Measurements from ENCODE around the gene SERPIND1. TPM values are rescaled to one million over a fixed set of nuclear protein-coding genes. Genes with fewer than 3 reads are reported as not detected.
"Not testable (repeated sequence)": the region's sequence is repeated elsewhere in the genome, so short reads cannot be mapped to it uniquely, and the experiment has no call there.

SERPIND1 gene
- polyA plus RNA-seq, 3 donors: 2.3 to 4.5 (median 3.4) TPM

DNA sequence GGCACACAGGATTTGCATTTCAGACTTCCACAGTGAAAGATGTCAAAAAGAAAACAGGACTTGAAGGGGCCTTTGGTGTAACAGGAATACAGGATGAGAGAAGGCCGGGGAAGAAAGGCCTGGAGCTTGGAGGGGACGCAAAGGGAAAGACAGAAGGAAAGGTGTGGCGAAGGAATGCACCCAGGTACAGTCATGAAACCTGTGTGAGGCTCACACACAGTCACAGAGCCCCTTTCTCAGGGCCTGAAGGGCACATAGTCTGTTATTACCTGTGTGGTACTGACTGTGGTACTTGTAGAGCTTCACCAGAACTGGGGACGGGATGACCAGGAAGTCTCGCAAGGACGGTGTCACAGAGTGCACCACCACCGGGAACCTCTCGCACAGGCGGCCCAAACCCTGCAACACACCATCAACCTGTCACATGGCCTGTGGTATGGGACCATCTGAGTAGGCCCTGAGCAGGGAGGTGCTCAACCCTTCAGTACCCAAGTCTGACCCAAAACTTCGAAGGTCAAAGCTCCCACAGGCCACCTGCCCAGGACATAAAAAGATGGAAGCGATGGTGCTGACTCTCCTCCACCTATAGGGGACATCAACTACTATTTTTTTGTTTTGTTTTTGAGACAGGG is 29.1 kb downstream of the SERPIND1 start:
- DNase-seq (ENCODE audit: extremely low read depth in 1 of 11, low read depth in 9 of 11, low spot score in 4 of 11): no peak

DNA sequence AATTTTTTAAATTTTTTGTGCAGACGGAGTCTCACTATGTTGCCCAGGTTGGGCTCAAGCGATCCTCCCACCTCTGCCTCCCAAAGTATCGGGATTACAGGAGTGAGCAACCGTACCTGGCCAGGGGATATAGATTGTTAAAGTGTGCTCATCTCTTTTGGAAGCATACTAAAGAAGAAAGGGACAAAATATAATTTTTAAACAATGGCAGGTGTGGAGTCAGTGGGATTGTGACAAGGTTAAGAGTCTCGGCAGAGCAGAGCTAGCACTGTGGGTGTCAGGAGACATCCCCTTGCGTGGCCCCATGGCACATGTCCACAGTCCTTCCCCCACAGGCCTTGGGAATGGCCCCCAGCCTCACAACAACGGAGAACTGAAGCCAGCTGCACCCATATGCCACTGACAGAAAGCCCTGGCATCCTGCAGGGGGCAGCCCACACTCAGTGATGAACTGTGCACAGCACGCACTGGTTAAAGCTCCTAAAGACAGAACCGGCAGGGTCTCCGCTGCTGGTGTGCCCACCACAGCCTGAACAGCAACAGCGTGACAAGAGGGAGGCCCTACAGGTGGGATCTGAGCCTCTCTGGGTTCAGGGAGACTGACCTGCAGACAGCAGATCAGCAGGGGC is 29.9 kb downstream of the SERPIND1 start:
- peak in 7 of 11 donors; percentile 16 to 45 (median 24) for DNase-seq (ENCODE audit: extremely low read depth in 1 of 11, low read depth in 9 of 11, low spot score in 4 of 11)

DNA sequence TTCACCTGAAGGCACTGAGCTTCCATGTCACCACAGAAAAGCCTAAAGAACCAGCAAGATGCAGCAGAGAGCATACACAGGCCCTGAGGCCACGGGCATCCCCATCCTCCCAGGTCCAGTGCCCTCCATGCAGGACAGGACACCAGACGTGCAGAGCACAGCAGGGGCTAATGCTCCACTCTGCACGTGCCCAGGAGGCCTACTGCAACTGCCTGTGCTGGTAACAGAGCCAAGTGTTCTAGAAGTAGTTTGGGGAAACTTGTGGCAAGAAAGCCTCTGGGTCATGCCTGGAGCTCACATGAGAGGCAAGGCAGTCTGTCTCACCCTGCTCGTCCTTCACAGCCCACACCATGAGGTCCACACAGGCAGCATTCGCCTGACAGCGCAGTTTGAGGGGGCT is 30.7 kb downstream of the SERPIND1 start:
- DNase-seq (ENCODE audit: extremely low read depth in 1 of 11, low read depth in 9 of 11, low spot score in 4 of 11): no peak

DNA sequence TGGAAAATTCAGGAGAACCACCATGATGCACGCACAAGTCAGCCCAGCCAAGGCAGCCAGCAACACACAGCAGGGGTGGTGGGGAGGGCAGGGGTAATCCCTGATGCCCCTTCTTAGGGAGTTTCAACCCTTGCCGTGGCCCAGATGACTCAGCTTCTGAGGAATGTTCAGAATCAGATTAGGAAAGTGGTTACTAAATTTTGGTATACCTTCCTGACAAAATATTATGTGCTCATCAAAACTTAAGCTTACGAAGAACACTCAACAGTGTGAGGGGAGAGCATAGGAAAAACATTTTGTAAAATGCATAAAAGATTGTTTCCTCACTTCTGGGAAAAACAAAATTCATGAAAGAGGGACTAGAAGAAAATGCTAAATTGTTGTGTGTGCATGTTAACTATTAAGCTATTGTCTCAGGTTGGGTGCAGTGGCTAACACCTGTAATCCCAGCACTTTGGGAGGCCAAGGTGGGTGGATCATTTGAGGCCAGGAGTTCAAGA is 32.1 kb downstream of the SERPIND1 start:
- no peak for DNase-seq (ENCODE audit: extremely low read depth in 1 of 11, low read depth in 9 of 11, low spot score in 4 of 11)

DNA sequence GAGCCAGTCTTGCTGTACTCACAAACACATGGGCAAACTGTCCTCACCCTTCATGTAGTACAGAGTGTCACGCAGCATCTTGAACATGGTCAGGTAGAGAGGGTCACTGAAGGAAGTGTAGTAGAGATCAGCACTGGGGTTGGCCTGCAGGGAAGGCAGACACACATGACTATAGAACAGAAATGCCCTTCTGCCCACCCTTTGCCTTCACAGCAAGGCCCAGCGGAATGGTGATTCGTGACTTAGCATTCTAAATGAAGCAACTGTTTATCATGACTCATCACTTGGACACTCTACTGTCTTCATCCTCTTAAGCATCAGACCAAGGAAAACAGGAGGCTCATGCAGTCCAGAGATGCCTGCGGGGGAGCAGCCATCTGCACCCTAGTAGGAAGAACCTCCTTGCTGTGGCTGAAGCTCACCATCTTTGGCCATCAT is 33.4 kb downstream of the SERPIND1 start:
- DNase-seq (ENCODE audit: extremely low read depth in 1 of 11, low read depth in 9 of 11, low spot score in 4 of 11): no peak

DNA sequence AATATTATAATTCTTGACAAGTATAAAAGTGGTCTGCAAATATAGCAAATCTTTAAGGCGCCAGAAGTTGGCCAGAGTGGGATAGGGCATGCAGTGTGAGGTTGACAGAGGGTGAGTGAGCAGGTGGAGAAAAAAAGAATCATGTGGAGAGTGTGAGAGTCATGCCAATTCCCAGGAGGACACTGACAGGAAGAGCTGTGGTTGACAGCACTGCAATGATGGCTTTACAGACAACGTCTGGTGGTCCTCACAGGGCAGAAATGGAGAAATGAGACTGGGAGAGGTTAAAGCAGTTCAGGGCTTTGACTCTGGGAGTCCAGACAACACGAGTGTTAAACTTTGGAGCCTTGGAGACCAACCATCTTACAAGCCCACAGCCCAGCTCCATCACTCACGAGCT is 34.9 kb downstream of the SERPIND1 start:
- DNase-seq (ENCODE audit: extremely low read depth in 1 of 11, low read depth in 9 of 11, low spot score in 4 of 11): no peak

DNA sequence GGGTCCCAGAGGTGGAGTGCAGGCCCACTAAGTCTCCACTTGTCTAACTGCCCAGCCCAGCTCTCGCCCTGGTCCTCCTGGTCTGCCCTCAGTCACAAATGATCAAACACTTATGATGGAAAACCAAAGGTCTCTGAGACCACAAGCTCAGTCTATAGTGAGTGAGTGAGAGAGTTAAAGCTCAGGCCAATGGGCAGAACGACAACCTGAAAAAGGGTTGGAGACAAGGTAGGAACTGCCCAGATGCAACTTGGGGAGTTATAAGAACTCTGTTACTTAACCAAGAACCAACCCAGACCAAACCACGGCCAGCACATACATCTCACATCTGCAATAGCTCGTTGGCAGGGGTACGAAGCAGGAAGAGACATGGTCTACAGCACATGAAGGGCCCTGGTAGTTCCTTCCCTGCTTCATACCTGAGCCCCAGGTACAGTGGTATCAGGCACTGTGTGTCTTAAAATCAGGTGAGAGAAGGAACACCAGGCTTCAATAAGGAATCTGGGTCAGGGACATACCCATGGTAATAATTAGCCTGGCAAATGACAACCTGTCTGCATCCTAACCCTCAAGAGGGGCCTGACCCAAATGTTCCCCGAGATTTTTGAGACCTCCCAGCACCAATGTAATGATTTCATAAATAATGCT is 35.7 kb downstream of the SERPIND1 start:
- no peak for DNase-seq (ENCODE audit: extremely low read depth in 1 of 11, low read depth in 9 of 11, low spot score in 4 of 11)

DNA sequence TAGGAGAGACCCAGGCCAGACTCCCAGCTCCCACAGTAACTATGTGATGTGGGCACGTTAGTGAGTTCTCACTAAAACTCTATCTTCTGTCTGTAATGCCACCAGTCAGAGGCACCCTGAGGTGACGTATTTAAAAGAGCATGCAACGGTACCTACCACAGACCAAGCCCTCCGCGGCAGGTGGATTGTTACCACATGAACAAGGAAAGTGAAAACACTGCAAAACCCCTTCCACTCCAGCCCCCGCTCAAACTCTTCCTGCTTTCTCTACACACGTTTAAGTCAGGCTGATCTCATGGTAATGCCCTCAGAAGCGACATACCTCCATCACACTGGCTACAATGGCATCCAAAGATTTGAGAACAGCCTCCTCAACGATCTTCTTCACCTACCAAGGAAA is 36.7 kb downstream of the SERPIND1 start:
- DNase-seq (ENCODE audit: extremely low read depth in 1 of 11, low read depth in 9 of 11, low spot score in 4 of 11): no peak

DNA sequence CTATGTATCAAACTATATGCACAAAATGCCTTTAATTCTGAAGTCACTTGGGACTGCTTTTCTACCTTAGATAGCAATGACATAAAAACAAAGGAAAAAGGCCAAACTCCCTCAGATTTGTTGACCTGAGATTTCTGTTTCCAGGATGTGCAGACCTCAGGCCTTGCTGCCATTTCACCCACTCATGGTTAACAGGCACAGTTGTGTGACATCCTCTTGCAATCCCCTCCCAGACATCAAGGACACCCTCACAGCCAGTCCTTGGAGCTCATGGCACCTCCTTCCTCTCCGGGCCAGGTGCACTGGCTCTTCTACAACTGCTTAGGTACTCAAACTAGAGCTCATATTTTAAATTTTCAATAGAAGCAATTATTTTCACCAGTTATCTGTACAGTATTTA is 37.3 kb downstream of the SERPIND1 start:
- no peak for DNase-seq (ENCODE audit: extremely low read depth in 1 of 11, low read depth in 9 of 11, low spot score in 4 of 11)

DNA sequence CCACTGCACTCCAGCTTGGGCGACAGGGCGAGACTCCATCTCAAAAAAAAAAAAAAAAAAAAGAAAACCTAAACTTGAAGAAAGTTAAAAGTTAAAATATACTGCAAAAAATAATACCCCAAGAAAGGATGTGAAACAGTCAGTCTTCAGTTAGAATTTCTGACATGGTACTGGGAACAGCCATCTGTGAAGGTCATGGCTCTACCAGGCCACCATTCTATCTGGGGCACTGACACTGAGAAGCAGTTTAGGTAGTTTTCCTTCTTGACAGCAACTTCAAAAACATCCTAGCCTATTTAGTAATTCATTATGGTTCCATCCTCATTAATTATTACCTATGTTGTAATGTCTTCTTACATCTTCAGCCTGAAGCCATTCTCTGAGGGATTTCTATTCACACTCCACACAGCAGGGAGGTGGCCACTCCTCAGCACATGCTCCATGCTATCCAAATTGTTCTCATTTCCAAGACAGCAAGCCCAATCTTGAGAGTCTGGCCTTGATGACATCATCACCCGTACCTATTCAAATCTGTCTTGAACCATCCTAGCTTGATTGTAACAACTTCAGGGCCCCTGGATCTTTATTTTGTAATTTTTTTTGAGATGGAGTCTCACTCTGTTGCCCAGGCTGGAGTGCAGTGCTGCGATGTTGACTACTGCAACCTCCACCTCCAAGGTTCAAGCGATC is 38.2 kb downstream of the SERPIND1 start:
- DNase-seq (ENCODE audit: extremely low read depth in 1 of 11, low read depth in 9 of 11, low spot score in 4 of 11): no peak

DNA sequence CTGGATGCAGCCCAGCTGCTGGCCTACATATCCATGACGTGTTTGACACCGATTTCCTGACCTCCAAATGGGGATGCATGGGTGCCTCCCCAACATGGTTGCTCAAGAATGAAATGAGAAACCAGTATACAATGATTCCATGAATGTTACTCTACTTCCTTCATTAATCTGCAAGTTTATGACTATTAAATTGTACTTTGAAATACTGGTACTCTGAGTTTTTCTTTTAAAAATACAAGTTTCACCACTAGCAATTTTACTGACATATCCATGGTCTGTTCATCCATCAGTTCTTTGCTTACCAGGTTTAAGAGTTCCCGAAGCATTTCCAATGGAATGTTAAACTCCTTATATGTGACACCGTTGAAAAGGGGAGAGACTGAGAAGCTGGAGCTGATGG is 39.1 kb downstream of the SERPIND1 start:
- DNase-seq (ENCODE audit: extremely low read depth in 1 of 11, low read depth in 9 of 11, low spot score in 4 of 11): no peak

DNA sequence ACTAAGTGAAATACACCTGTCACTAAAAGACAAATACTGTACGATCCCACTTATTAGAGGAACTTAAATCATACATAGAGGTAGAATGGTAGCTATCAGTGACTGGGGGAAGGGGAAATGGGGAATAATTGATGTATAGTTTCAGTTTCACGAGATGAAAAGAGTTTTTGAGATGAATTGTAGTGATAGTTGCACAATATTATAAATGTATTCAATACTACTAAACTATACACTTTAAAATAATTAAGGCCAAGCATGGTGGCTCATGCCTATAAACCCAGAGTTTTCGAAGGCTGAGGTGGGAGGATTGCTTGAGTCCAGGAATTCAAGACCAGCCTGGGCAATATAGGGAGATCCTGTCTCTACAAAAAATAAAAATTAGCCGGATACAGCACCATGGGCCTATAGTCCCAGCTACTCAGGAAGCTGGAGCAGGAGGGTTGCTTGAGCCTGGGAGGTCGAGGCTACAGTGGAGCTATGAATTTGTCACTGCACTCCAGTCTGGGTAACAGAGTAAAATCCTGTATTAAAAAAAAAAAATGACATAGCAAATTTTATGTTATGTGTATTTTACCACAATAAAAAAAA is 40.4 kb downstream of the SERPIND1 start:
- no peak for DNase-seq (ENCODE audit: extremely low read depth in 1 of 11, low read depth in 9 of 11, low spot score in 4 of 11)

DNA sequence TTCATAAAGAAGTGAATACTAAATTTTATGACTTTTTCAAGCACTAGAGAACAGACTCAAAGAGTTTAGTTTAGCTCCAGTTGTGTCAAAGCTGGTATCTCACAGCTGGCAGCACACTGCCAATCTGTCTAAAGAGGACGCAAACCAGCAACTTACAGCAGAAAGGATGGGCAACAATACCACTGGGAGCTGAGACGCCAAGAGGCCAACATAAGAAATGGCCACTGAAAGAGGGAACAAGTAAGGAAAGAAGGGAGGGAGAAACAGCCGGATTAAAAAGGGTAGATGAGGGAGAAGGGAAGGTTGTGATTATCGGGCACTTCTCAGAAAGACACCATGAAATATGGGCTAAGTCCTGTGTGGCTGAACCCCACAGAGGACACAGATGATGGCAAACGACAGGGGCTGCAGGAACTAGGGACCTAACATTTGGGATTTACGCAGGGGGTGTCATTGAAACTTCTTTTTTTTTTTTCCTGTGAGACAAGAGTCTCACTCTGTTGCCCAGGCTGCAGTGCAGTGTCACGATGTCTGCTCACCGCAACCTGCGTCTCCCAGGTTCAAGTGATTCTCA is 41.7 kb downstream of the SERPIND1 start:
- DNase-seq (ENCODE audit: extremely low read depth in 1 of 11, low read depth in 9 of 11, low spot score in 4 of 11): no peak

DNA sequence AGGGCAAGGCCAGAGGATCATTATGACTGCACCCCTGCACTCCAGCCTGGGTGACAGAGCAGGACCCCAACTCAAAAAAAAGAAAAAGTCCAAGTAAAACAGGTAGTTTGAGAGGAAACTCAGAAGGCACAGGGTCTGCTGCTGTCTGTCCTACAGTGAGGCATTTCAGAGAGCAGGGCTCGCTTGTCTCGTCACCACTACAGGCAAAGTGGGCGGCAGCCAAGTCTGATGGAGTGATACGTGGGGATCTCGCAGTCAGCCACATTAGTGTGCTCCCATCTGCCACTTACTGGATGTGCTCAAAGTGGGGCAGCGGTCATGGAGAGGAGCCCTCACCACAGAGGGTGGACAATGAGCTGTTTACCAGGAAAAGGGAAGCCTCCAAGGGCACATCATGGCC is 42.6 kb downstream of the SERPIND1 start:
- no peak for DNase-seq (ENCODE audit: extremely low read depth in 1 of 11, low read depth in 9 of 11, low spot score in 4 of 11)

DNA sequence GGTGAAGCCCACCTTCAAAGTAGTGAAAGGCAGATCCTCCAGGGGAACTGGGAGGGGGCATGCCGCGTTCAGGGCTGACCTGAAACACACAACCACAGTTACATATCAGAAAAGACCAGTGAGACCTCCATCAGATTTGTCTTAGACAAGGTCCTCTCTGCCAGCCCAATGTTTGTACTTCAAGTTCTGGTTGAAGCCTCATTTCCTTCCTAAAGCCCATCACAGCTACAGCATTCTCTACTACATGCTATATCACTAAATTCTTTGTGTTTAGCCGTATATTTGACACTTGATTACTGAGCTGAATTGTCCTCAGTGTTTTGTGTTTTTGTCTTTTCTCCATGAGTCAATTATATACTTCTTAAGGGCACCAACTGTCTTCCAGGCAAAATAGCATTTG is 44.6 kb downstream of the SERPIND1 start:
- DNase-seq (ENCODE audit: extremely low read depth in 1 of 11, low read depth in 9 of 11, low spot score in 4 of 11): no peak

DNA sequence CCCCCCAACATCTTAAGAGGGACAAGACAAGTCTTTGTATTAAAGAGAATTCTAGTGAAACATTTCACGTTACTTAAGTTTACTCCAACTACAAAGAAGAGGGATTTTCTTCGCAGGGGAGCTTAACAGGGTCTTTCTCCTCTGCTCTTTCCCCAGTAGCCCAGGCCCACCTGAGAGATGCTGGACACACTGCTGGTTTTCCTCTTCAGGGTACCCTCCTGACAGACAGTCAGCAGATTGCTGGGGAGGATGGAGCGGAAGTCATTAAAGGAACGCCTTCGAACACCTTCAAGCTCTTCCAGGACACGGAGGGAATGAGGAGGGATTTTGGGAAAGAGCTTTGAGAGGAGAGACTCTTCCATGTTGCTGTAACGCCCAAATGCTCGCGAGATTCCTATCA is 45.6 kb downstream of the SERPIND1 start:
- no peak for DNase-seq (ENCODE audit: extremely low read depth in 1 of 11, low read depth in 9 of 11, low spot score in 4 of 11)

DNA sequence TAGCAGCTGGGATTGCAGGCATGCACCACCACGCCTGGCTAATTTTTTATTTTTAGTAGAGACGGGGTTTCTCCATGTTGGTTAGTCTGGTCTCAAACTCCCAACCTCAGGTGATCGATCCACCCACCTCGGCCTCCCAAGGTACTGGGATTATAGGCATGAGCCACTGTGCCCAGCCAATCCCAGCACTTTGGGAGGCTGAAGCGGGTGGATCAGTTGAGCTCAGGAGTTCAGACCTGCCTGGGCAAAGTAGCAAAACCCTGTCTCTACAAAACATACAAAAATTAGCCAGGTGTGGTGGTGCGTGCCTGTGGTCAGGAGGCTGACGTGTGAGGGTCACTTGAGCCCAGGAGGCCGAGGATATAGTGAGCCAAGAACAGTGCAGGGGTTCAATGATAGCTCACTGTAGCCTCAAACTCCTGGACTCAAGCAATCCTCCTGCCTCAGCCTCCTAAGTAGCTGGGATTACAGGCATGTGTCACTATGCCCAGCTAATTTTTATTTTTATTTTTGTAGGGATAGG is 47.9 kb downstream of the SERPIND1 start:
- DNase-seq (ENCODE audit: extremely low read depth in 1 of 11, low read depth in 9 of 11, low spot score in 4 of 11): not testable (repeated sequence)

DNA sequence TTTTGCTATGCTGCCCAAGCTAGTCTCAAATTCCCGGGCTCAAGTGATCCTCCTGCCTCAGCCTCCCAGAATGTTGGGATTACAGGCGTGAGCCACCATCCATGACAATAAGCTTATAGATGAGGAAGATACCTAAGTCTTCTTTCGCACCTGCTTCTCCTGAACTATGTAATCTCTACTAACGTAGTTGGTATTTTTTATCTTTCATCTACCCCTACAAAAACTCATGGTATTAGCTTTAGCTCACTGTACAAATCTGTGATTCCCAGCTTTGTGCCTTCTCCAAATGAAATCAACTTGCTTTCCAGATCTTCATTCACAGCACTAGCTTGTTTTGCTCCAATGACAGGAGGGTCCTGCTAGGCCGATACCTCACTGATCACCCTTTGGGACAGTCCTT is 48.3 kb downstream of the SERPIND1 start:
- DNase-seq (ENCODE audit: extremely low read depth in 1 of 11, low read depth in 9 of 11, low spot score in 4 of 11): no peak

DNA sequence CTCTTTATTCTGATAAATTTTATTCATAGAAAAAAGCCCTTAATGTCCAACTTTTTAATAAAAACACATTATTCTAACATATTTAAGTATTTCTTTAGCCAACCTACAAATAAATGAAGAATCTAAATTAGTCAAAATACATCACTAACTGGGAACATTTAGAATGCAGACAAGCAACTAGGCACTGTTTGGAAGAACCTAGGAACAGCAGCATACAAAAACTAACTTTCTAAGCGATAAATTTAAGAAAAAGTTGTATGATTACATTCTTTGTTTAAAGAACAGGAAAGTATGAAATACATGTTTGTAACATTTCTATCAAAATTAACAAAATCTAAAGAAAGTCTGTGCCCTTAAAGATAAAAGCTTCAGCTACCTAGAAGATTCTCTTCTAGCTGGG is 49.4 kb downstream of the SERPIND1 start:
- no peak for DNase-seq (ENCODE audit: extremely low read depth in 1 of 11, low read depth in 9 of 11, low spot score in 4 of 11)

Measured in renal cortex interstitium (tissue), 11 donors.